Natural killer cell (primary cell): Measurements from ENCODE around the gene COL25A1. TPM values are rescaled to one million over a fixed set of nuclear protein-coding genes. Genes with fewer than 3 reads are reported as not detected.

ENCODE experiments used
- ATAC-seq, 3 donors: fragments of 150-1000 bp in 2 of 3; fragments of 200-7000 bp in 1 of 3; cut with Tn5 transposase; 1 replicate in 1 of 3; 2 replicates in 2 of 3; pipeline ENCODE4 v1.10.0; 2021; ENCODE audit warnings: mild to moderate bottlenecking in 2 of 3, moderate library complexity in 2 of 3
- DNase-seq, 2 donors: peaks; one replicate each; pipeline versions ENCODE4 v3.0.0 to v3.0.0-alpha.2; 2013 to 2021; ENCODE audit warnings: mixed read lengths in 1 of 2
- H3K27ac ChIP-seq: one replicate; pipeline ENCODE4 v1.5.1; 2013; ENCODE audit warnings: mild to moderate bottlenecking, low read length
- H3K27me3 ChIP-seq: one replicate; pipeline ENCODE4 v1.6.1; 2013; ENCODE audit warnings: low read length; ENCODE audit not compliant: control insufficient read depth, insufficient read depth
- H3K36me3 ChIP-seq: one replicate; pipeline ENCODE4 v1.6.1; 2013; ENCODE audit warnings: low read length; ENCODE audit not compliant: control insufficient read depth, insufficient read depth
- H3K4me1 ChIP-seq: one replicate; pipeline ENCODE4 v1.6.1; 2013; ENCODE audit warnings: low read length; ENCODE audit not compliant: control insufficient read depth, insufficient read depth
- H3K4me3 ChIP-seq: one replicate; pipeline ENCODE4 v1.5.1; 2013; ENCODE audit warnings: low read length
- H3K9me3 ChIP-seq: one replicate; pipeline ENCODE4 v1.6.1; 2013; ENCODE audit warnings: low read length; ENCODE audit not compliant: control insufficient read depth, insufficient read depth
- H3K27ac Mint-ChIP-seq, 2 donors: one replicate each; pipeline ENCODE4 v1.8.0; 2022; ENCODE audit warnings: mild to moderate bottlenecking in 2 of 2, mixed read lengths in 2 of 2, moderate library complexity in 1 of 2
- H3K27me3 Mint-ChIP-seq, 2 donors: one replicate each; pipeline ENCODE4 v1.8.0; 2022; ENCODE audit warnings: low read depth in 2 of 2, mixed read lengths in 2 of 2
- H3K36me3 Mint-ChIP-seq: one replicate; pipeline ENCODE4 v1.8.0; 2022; ENCODE audit warnings: mixed read lengths
- H3K4me1 Mint-ChIP-seq, 2 donors: one replicate each; pipeline ENCODE4 v1.8.0; 2022; ENCODE audit warnings: mixed read lengths in 2 of 2
- H3K4me3 Mint-ChIP-seq: one replicate; pipeline ENCODE4 v1.8.0; 2022; ENCODE audit warnings: mild to moderate bottlenecking, moderate library complexity, mixed read lengths
- H3K9me3 Mint-ChIP-seq, 2 donors: one replicate each; pipeline ENCODE4 v1.8.0; 2022; ENCODE audit warnings: mixed read lengths in 2 of 2
- CTCF ChIP-seq: fragments of 200-600 bp; IDR thresholded peaks from one replicate; pipeline ENCODE4 v1.8.0; 2022; ENCODE audit warnings: antibody characterized with exemption
- WGBS: methylation state at CpG from one replicate; pipeline ENCODE4 v1.1.7; 2013; ENCODE audit warnings: missing lambda C conversion rate; ENCODE audit not compliant: insufficient coverage; 5-methylcytosine and 5-hydroxymethylcytosine counted together
- intact Hi-C: fragments of 100-400 bp; cut with micrococcal nuclease; formaldehyde crosslinking; loops from one replicate; pipeline ENCODE4 v1.14.2; 2022
- total RNA-seq, 4 donors: library from RNA; stranded (reverse); fragments of 120-200 nt in 1 of 4; gene quantifications; one replicate each; pipeline versions ENCODE4 v1.2.3 to v1.2.4, GENCODE V29; 2013 to 2022

Gene COL25A1
- total RNA-seq, 3 donors from 2014 or later (not counting 1 experiment from before 2014, with no cell fraction given), result 0.08 TPM; not detected in 2

GRCh38 chr4:108885211-108885610, 417.2 kb downstream of the COL25A1 start:
- Histone ChIP-seq H3K9me3 (no peaks in the 10 kb centered on the region), H3K27me3 (no peaks in the 10 kb centered on the region), H3K4me3 (no peak overlapping the region), H3K36me3 (no peaks in the 10 kb centered on the region), H3K4me1 (no peaks in the 10 kb centered on the region), H3K27ac (no peak overlapping the region)
- DNase-seq, result no peak
- H3K9me3 Mint-ChIP-seq, result no peaks in the 10 kb centered on the region
- H3K27me3 Mint-ChIP-seq, result no peaks in the 10 kb centered on the region
- WGBS, result 63% methylated on average over 1 of the region's 1 CpG
- intact Hi-C loops, result no loop called here
- ATAC-seq, result no peak
- no peak overlapping the region for H3K4me3 Mint-ChIP-seq
- no peaks in the 10 kb centered on the region for H3K4me1 Mint-ChIP-seq
- H3K27ac Mint-ChIP-seq, result no peak overlapping the region
- no peak for TF ChIP-seq CTCF
- H3K36me3 Mint-ChIP-seq, result no peaks in the 10 kb centered on the region

- TF ChIP-seq CTCF, result no peak
- intact Hi-C loops, result no loop called here
- no peak overlapping the region for H3K27ac Mint-ChIP-seq
Observed at GRCh38 chr4:108884596-108884995, 417.9 kb downstream of the COL25A1 start.

GRCh38 chr4:108881986-108882385, 420.5 kb downstream of the COL25A1 start:
- WGBS, result 62% methylated on average over 2 of the region's 4 CpGs
- no peak for DNase-seq
- H3K27me3 ChIP-seq, result no peaks in the 10 kb centered on the region
- ATAC-seq, result no peak
- intact Hi-C loops, result no loop called here
- no peaks in the 10 kb centered on the region for H3K36me3 ChIP-seq
- H3K4me3 ChIP-seq, result no peak overlapping the region
- H3K9me3 ChIP-seq, result no peaks in the 10 kb centered on the region
- Mint-ChIP-seq H3K27ac (no peak overlapping the region), H3K4me1 (no peaks in the 10 kb centered on the region), H3K27me3 (no peaks in the 10 kb centered on the region), H3K4me3 (no peak overlapping the region), H3K9me3 (no peaks in the 10 kb centered on the region), H3K36me3 (no peaks in the 10 kb centered on the region)
- no peak for TF ChIP-seq CTCF
- H3K27ac ChIP-seq, result no peak overlapping the region
- no peaks in the 10 kb centered on the region for H3K4me1 ChIP-seq

More at GRCh38 chr4:108884596-108884995, 417.9 kb downstream of the COL25A1 start:
- Mint-ChIP-seq H3K27me3 (no peaks in the 10 kb centered on the region), H3K4me1 (no peaks in the 10 kb centered on the region), H3K36me3 (no peaks in the 10 kb centered on the region), H3K4me3 (no peak overlapping the region), H3K9me3 (no peaks in the 10 kb centered on the region)
- Histone ChIP-seq H3K36me3 (no peaks in the 10 kb centered on the region), H3K9me3 (no peaks in the 10 kb centered on the region), H3K4me1 (no peaks in the 10 kb centered on the region), H3K4me3 (no peak overlapping the region), H3K27ac (no peak overlapping the region), H3K27me3 (no peaks in the 10 kb centered on the region)
- ATAC-seq, result no peak
- no peak for DNase-seq

GRCh38 chr4:108881190-108881589, 421.3 kb downstream of the COL25A1 start:
- H3K4me1 ChIP-seq, result no peaks in the 10 kb centered on the region
- no peaks in the 10 kb centered on the region for H3K36me3 ChIP-seq
- no peaks in the 10 kb centered on the region for H3K9me3 Mint-ChIP-seq
- H3K27ac ChIP-seq, result no peak overlapping the region
- no peaks in the 10 kb centered on the region for H3K4me1 Mint-ChIP-seq
- no peak overlapping the region for H3K27ac Mint-ChIP-seq
- no peak for TF ChIP-seq CTCF
- no peaks in the 10 kb centered on the region for H3K27me3 ChIP-seq
- no peaks in the 10 kb centered on the region for H3K36me3 Mint-ChIP-seq
- WGBS, result 94% methylated on average over 1 of the region's 3 CpGs
- DNase-seq (no peak), ATAC-seq (no peak)
- intact Hi-C loops, result no loop called here
- H3K27me3 Mint-ChIP-seq, result peaks cover 0 to 1% of the 10 kb centered on the region in 2 donors
- H3K4me3 ChIP-seq, result no peak overlapping the region
- no peaks in the 10 kb centered on the region for H3K9me3 ChIP-seq
- H3K4me3 Mint-ChIP-seq, result no peak overlapping the region
